Spleen (tissue), 7 donors: ENCODE measurements around the gene ATF6.
"Not testable (repeated sequence)": the region's sequence is repeated elsewhere in the genome, so short reads cannot be mapped to it uniquely, and the experiment has no call there.

Experiments used
- POLR2AphosphoS5 ChIP-seq, 3 donors: sonication (generic); formaldehyde crosslinking; IDR thresholded peaks; one replicate each; pipeline ENCODE4 v1.5.1; 2017; ENCODE audit warnings: antibody characterized with exemption in 3 of 3
- TF ChIP-seq, protein P1 (sequence below), 11 experiments: fragments of 200-600 bp in 7 of 11; fragments of 450-650 bp in 4 of 11; sonication (generic) in 4 of 11; IDR thresholded peaks in 8 of 11; conservative IDR thresholded peaks in 3 of 11; 1 replicate in 7 of 11; 2 replicates in 4 of 11; pipeline versions ENCODE4 v1.4.0 to v1.8.0; 2016 to 2021; ENCODE audit warnings: antibody characterized with exemption in 11 of 11, inconsistent platforms in 4 of 11, mild to moderate bottlenecking in 1 of 11
- donor health status: DM: no; HTN: no; CAD: no; lungs with moderate emphysema.
- donor health status: DM: no; HTN: no; CAD: no.
- donor health status: DM: no; HTN: no; CAD: no.

DNA sequence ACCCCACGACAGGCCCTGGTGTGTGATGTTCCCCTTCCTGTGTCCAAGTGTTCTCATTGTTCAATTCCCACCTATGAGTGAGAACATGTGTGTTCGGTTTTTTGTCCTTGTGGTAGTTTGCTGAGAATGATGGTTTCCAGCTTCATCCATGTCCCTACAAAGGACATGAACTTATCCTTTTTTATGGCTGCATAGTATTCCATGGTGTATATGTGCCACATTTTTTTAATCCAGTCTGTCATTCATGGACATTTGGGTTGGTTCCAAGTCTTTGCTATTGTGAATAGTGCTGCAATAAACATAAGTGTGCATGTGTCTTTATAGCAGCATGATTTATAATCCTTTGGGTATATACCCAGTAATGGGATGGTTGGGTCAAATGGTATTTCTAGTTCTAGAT lies 43.1 kb downstream of the ATF6 start:
- TF ChIP-seq, protein P1, sequence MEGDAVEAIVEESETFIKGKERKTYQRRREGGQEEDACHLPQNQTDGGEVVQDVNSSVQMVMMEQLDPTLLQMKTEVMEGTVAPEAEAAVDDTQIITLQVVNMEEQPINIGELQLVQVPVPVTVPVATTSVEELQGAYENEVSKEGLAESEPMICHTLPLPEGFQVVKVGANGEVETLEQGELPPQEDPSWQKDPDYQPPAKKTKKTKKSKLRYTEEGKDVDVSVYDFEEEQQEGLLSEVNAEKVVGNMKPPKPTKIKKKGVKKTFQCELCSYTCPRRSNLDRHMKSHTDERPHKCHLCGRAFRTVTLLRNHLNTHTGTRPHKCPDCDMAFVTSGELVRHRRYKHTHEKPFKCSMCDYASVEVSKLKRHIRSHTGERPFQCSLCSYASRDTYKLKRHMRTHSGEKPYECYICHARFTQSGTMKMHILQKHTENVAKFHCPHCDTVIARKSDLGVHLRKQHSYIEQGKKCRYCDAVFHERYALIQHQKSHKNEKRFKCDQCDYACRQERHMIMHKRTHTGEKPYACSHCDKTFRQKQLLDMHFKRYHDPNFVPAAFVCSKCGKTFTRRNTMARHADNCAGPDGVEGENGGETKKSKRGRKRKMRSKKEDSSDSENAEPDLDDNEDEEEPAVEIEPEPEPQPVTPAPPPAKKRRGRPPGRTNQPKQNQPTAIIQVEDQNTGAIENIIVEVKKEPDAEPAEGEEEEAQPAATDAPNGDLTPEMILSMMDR (IDR thresholded peaks at IDR 0.05 in 8 of 11, conservative IDR thresholded peaks at IDR 0.05 in 3 of 11) = not testable (repeated sequence)
- not testable (repeated sequence) for TF ChIP-seq POLR2AphosphoS5 (IDR thresholded peaks at IDR 0.05)
